IMR-90 (cell line): ENCODE data around the gene DGKB. TPM values are rescaled to one million over a fixed set of nuclear protein-coding genes. Genes with fewer than 3 reads are reported as not detected.

Source experiments
- ATAC-seq: fragments of 200-7000 bp; cut with Tn5 transposase; 2 replicates; pipeline ENCODE4 v1.9.1; 2020; ENCODE audit warnings: low read depth, mild to moderate bottlenecking, moderate library complexity
- BruUV-seq: library from RNA; stranded (reverse); fragments of 400-500 nt; replicated peaks from 2 replicates; lab custom pipeline; 2021; lab: Mats Ljungman, UMichigan
- CTCF ChIA-PET: fragments of 300-600 bp; formaldehyde crosslinking; extraction: SDS; loops from one replicate; lab custom pipeline; 2021; ENCODE audit warnings: antibody characterized with exemption; lab: Yijun Ruan, JAX
- POLR2A ChIA-PET: fragments of 300-600 bp; sonication (Branson Sonifier 250); formaldehyde crosslinking; loops from one replicate; lab custom pipeline; 2022; ENCODE audit warnings: antibody characterized with exemption; ENCODE audit not compliant: unreplicated experiment; lab: Charles Lee
- DNase-seq: peaks from one replicate; pipeline ENCODE4 v3.0.0; 2013
- H2AFZ ChIP-seq: replicated peaks from 2 replicates; pipeline ENCODE3; 2013; ENCODE audit warnings: low read length, mild to moderate bottlenecking; ENCODE audit not compliant: poor library complexity
- H2AK5ac ChIP-seq: 2 replicates; pipeline ENCODE4 v1.6.1; 2013; ENCODE audit warnings: low read depth, low read length, inconsistent platforms
- H2AK9ac ChIP-seq: replicated peaks from 2 replicates; pipeline ENCODE3; 2013; ENCODE audit warnings: mild to moderate bottlenecking, low read depth, low read length, moderate library complexity; ENCODE audit not compliant: poor library complexity
- H2BK120ac ChIP-seq: 2 replicates; pipeline ENCODE4 v1.6.1; 2013; ENCODE audit warnings: low read depth, low read length, inconsistent platforms
- H2BK15ac ChIP-seq: 3 replicates; pipeline ENCODE4 v1.6.1; 2013; ENCODE audit warnings: low read depth, low read length, inconsistent platforms
- H2BK20ac ChIP-seq: 2 replicates; pipeline ENCODE4 v1.6.1; 2013; ENCODE audit warnings: low read depth, mild to moderate bottlenecking, inconsistent platforms, low read length, moderate library complexity
- H2BK5ac ChIP-seq: 2 replicates; pipeline ENCODE4 v1.6.1; 2013; ENCODE audit warnings: mild to moderate bottlenecking, low read depth, low read length, inconsistent platforms; ENCODE audit not compliant: poor library complexity, severe bottlenecking
- H3K14ac ChIP-seq: replicated peaks from 2 replicates; pipeline ENCODE4 v1.6.1; 2013; ENCODE audit warnings: low read depth, low read length, inconsistent platforms
- H3K18ac ChIP-seq: 2 replicates; pipeline ENCODE4 v1.6.1; 2013; ENCODE audit warnings: low read depth, low read length, control low read depth
- H3K23ac ChIP-seq: 2 replicates; pipeline ENCODE4 v1.6.1; 2013; ENCODE audit warnings: low read depth, low read length, inconsistent platforms
- H3K27ac ChIP-seq: 2 replicates; pipeline ENCODE4 v1.5.1; 2013; ENCODE audit warnings: mild to moderate bottlenecking, control low read depth, low read length; ENCODE audit not compliant: insufficient read depth
- H3K27me3 ChIP-seq: 2 replicates; pipeline ENCODE4 v1.6.1; 2013; ENCODE audit warnings: low read length; ENCODE audit not compliant: control insufficient read depth, insufficient read depth
- H3K36me3 ChIP-seq: 2 replicates; pipeline ENCODE4 v1.6.1; 2013; ENCODE audit warnings: low read length, mixed read lengths; ENCODE audit not compliant: control insufficient read depth, insufficient read depth
- H3K4ac ChIP-seq: 2 replicates; pipeline ENCODE4 v1.6.1; 2013; ENCODE audit warnings: low read depth, low read length, inconsistent platforms
- H3K4me1 ChIP-seq: 2 replicates; pipeline ENCODE4 v1.6.1; 2013; ENCODE audit warnings: low read length, mixed read lengths; ENCODE audit not compliant: control insufficient read depth, insufficient read depth
- H3K4me2 ChIP-seq: 2 replicates; pipeline ENCODE4 v1.6.1; 2013; ENCODE audit warnings: low read depth, mild to moderate bottlenecking, control low read depth, low read length, moderate library complexity
- H3K4me3 ChIP-seq: 2 replicates; pipeline ENCODE4 v1.5.1; 2013; ENCODE audit warnings: low read depth, mild to moderate bottlenecking, control low read depth, low read length, moderate library complexity; ENCODE audit not compliant: insufficient read depth
- H3K56ac ChIP-seq: 2 replicates; pipeline ENCODE4 v1.6.1; 2013; ENCODE audit warnings: low read length, inconsistent platforms; ENCODE audit not compliant: insufficient read depth; ENCODE audit errors: extremely low read depth
- H3K79me1 ChIP-seq, 2 experiments: 2 replicates each; pipeline ENCODE4 v1.6.1; 2013; ENCODE audit warnings: low read length in 2 of 2, inconsistent platforms in 1 of 2, low read depth in 1 of 2
- H3K9ac ChIP-seq: 2 replicates; pipeline ENCODE4 v1.6.1; 2013; ENCODE audit warnings: low read depth, low read length, control low read depth
- H3K9me1 ChIP-seq: 2 replicates; pipeline ENCODE4 v1.6.1; 2013; ENCODE audit warnings: low read length, inconsistent platforms; ENCODE audit not compliant: insufficient read depth
- H3K9me3 ChIP-seq: 2 replicates; pipeline ENCODE4 v1.6.1; 2013; ENCODE audit warnings: low read length; ENCODE audit not compliant: control insufficient read depth, insufficient read depth
- H4K20me1 ChIP-seq: 2 replicates; pipeline ENCODE4 v1.6.1; 2013; ENCODE audit warnings: low read length, inconsistent platforms; ENCODE audit not compliant: insufficient read depth
- H4K5ac ChIP-seq: 2 replicates; pipeline ENCODE4 v1.6.1; 2013; ENCODE audit warnings: mild to moderate bottlenecking, low read depth, low read length, control low read depth
- H4K8ac ChIP-seq, 2 experiments: 2 replicates each; pipeline ENCODE4 v1.6.1; 2013; ENCODE audit warnings: low read depth in 2 of 2, low read length in 2 of 2, control low read depth in 1 of 2, inconsistent platforms in 1 of 2
- H4K91ac ChIP-seq: 2 replicates; pipeline ENCODE4 v1.6.1; 2013; ENCODE audit warnings: low read depth, low read length, inconsistent platforms; ENCODE audit not compliant: insufficient read depth
- NFE2L2 ChIP-seq: fragments of 150-350 bp; IDR thresholded peaks from 2 replicates; pipeline ENCODE4 v1.6.1; 2016; ENCODE audit warnings: low read depth, mild to moderate bottlenecking, low read length
- POLR2A ChIP-seq: IDR thresholded peaks from 2 replicates; pipeline ENCODE4 v1.6.1; 2012; ENCODE audit warnings: mild to moderate bottlenecking, low read depth, low read length
- RFX5 ChIP-seq: IDR thresholded peaks from 2 replicates; pipeline ENCODE4 v1.8.0; 2012; ENCODE audit warnings: low read depth, mild to moderate bottlenecking, low read length, moderate library complexity
- WGBS, 2 experiments: methylation state at CpG; one replicate each; pipeline versions ENCODE4 v1.1.5 to v1.1.7; 2013; ENCODE audit warnings: missing lambda C conversion rate in 2 of 2; ENCODE audit not compliant: insufficient read length in 1 of 2; ENCODE audit errors: extremely low coverage in 2 of 2; 5-methylcytosine and 5-hydroxymethylcytosine counted together
- dilution Hi-C: fragments of 300-500 bp; cut with HindIII; formaldehyde crosslinking; loops from one replicate; pipeline ENCODE4 v1.14.3; 2018; ENCODE audit warnings: low sequenced_read_pairs; ENCODE audit not compliant: unreplicated experiment
- in situ Hi-C: fragments of 300-500 bp; cut with MboI; formaldehyde crosslinking; loops from 3 replicates; pipeline ENCODE4 v1.14.3; 2019; ENCODE audit warnings: low sequenced_read_pairs, inconsistent platforms, mixed read lengths
- intact Hi-C: fragments of 100-400 bp; cut with micrococcal nuclease; formaldehyde crosslinking; loops from 2 replicates; pipeline ENCODE4 v1.10.0; 2022
- polyA plus RNA-seq, 3 experiments: library from polyadenylated mRNA; depleted of rRNA; stranded (reverse); fragments of >200 nt; gene quantifications; 2 replicates each; pipeline ENCODE4 v1.2.3, GENCODE V29; 2012; ENCODE audit warnings: low replicate concordance in 1 of 3
- total RNA-seq: library from RNA; depleted of rRNA; stranded (reverse); fragments of >200 nt; gene quantifications from 2 replicates; pipeline ENCODE4 v1.2.3, GENCODE V29; 2012

DGKB gene
- total and polyA plus RNA-seq, 2 of the 4 experiments (the other 2 are of a cell fraction) = not detected

DNA sequence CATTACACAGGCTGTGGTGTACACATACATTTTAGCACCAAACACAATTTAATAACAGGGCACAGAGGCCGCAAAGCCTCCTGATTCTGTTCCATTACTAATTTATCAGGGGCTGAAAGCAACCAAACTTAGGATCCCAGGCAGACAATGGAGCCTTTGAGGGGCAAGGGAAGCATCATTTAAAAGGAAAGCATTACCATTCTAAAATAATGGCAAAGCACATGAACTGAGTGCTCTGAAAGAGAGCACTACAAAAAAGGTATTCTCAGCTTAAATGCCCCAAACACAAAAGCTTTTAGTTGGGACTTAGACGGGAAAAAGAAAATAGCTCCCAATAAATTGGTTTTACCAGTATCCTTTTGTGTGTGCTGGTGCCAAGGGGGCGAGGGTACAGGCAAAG is 631.1 kb downstream of the DGKB start:
- no peak for DNase-seq
- no CpG with 5 or more reads among the region's 3 CpGs for WGBS, 2 experiments
- H3K9ac ChIP-seq = no peak overlapping the region
- H2AFZ ChIP-seq = no peak overlapping the region
- no peak overlapping the region for H2AK9ac ChIP-seq
- H2AK5ac ChIP-seq = no peak overlapping the region
- no peaks in the 10 kb centered on the region for H4K20me1 ChIP-seq
- in situ Hi-C loops = no loop called here
- H2BK15ac ChIP-seq = no peak overlapping the region
- no peak overlapping the region for H3K4ac ChIP-seq
- H2BK120ac ChIP-seq = no peak overlapping the region
- BruUV-seq = no TSS peak
- no peaks in the 10 kb centered on the region for H3K27me3 ChIP-seq
- no peaks in the 10 kb centered on the region for H3K4me1 ChIP-seq
- no peak overlapping the region for H4K8ac ChIP-seq
- H3K9me3 ChIP-seq = no peaks in the 10 kb centered on the region
- no peaks in the 10 kb centered on the region for H3K36me3 ChIP-seq
- H2BK5ac ChIP-seq = no peak overlapping the region
- no peak overlapping the region for H4K5ac ChIP-seq
- no peak overlapping the region for H3K4me2 ChIP-seq
- no peak overlapping the region for H3K27ac ChIP-seq
- CTCF ChIA-PET = no interaction called here
- H3K9me1 ChIP-seq = no peaks in the 10 kb centered on the region
- H3K14ac ChIP-seq = no peak overlapping the region
- H3K79me1 ChIP-seq = no peaks in the 10 kb centered on the region
- dilution Hi-C loops = no loop called here
- no peak overlapping the region for H4K91ac ChIP-seq
- H3K4me3 ChIP-seq = no peak overlapping the region
- no peak for ATAC-seq
- no peak overlapping the region for H3K23ac ChIP-seq
- no peak overlapping the region for H3K56ac ChIP-seq
- POLR2A ChIA-PET = no interaction called here
- intact Hi-C loops = no loop called here
- H3K18ac ChIP-seq = no peak overlapping the region
- no peak overlapping the region for H2BK20ac ChIP-seq
- TF ChIP-seq RFX5 = no peak
- no peak for TF ChIP-seq POLR2A
- TF ChIP-seq NFE2L2 = no peak
